ENCODE results near the gene FGD3.

GRCh38 chr9:92938025-92938424, 9.3 kb upstream of the FGD3 start:
- no peak for TF ChIP-seq EZH2 (IDR thresholded peaks at IDR 0.05)
- TF ChIP-seq POLR2AphosphoS5 (IDR thresholded peaks at IDR 0.05; ENCODE audit: borderline replicate concordance, low read depth, low read length) = no peak
- TF ChIP-seq FOXP2 (optimal IDR thresholded peaks at IDR 0.05; ENCODE audit: control extremely low read depth, extremely low read length, insufficient read depth) = no peak
